Bronchial epithelial cell (primary cell): ENCODE data around the gene CDK3. TPM values are rescaled to one million over a fixed set of nuclear protein-coding genes. Genes with fewer than 3 reads are reported as not detected.
"Not testable (repeated sequence)": the region's sequence is repeated elsewhere in the genome, so short reads cannot be mapped to it uniquely, and the experiment has no call there.

ENCODE experiments used
- DNase-seq: peaks from one replicate; pipeline ENCODE4 v3.0.0-alpha.2; 2010; ENCODE audit warnings: low read depth
- FAIRE-seq: peaks from 2 replicates; lab custom pipeline; 2011; peaks lifted over from hg19 to GRCh38; lab: Jason Lieb, UNC
- H3K27me3 ChIP-seq: 2 replicates; pipeline ENCODE4 v1.5.1; 2011; ENCODE audit warnings: low read length; ENCODE audit not compliant: control insufficient read depth, insufficient read depth
- H3K36me3 ChIP-seq: 2 replicates; pipeline ENCODE4 v1.5.1; 2011; ENCODE audit warnings: low read length; ENCODE audit not compliant: control insufficient read depth, insufficient read depth
- H3K4me3 ChIP-seq: 2 replicates; pipeline ENCODE4 v1.5.1; 2011; ENCODE audit warnings: mild to moderate bottlenecking, low read depth, low read length, control low read depth
- total RNA-seq: library from RNA; depleted of rRNA; stranded (reverse); fragments of >200 nt; gene quantifications from 2 replicates; pipeline ENCODE4 v1.2.1, GENCODE V29; 2014
- TF ChIP-seq, protein P1 (sequence below): IDR thresholded peaks from 2 replicates; pipeline ENCODE4 v1.5.1; 2011; ENCODE audit warnings: mild to moderate bottlenecking, moderate library complexity, low read length, control low read depth, inconsistent platforms; ENCODE audit not compliant: insufficient read depth, severe bottlenecking

The CDK3 gene
- total RNA-seq, 1 donor from 2014 or later = 1.3 TPM

DNA sequence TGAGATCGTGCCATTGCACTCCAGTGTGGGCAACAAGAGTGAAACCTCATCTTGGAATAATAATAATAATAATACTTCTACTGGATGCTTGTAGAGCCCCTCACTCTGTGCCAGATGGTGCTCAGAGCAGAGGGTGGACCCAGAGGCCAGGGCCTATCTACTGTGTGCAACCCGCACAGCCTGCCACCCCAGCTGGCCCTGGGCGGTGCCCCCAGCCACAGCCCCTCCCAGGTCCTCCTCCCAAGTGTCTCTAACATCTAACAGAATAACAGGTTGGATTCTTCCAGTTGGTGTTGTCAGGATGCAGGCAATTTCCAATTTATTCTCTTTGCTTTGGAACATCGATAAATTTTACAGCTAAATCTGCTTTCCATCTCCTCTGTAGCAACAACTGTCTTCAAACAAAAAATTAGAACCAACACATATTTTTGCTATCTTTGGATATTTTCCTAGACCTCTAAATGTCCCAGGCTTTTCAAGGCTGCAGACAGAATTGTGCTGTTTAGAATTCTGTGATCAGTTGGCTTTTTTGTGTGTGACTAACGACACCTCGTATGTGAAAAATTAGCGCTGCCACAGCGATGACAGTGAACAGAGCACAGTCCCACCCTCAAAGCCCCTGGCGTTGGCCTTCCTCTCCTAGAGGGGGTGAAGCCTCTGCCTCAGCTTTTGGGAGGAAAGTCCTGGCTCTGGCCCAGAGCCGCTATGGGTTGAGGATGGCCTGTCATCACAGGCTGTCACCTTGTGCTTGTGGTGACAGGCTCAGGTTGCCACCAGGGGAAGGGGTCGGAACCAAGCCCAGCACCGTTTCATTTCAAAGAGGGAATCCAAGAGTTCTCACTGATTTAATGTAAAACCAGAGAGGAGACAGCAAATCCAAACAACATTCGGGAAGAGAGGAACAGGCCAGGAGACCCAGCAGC, 34.0 kb downstream of the CDK3 start:
- FAIRE-seq (no peak), DNase-seq (no peak)
- H3K4me3 ChIP-seq = no peak overlapping the region
- peaks cover 4% of the 10 kb centered on the region for H3K36me3 ChIP-seq
- TF ChIP-seq, protein P1, sequence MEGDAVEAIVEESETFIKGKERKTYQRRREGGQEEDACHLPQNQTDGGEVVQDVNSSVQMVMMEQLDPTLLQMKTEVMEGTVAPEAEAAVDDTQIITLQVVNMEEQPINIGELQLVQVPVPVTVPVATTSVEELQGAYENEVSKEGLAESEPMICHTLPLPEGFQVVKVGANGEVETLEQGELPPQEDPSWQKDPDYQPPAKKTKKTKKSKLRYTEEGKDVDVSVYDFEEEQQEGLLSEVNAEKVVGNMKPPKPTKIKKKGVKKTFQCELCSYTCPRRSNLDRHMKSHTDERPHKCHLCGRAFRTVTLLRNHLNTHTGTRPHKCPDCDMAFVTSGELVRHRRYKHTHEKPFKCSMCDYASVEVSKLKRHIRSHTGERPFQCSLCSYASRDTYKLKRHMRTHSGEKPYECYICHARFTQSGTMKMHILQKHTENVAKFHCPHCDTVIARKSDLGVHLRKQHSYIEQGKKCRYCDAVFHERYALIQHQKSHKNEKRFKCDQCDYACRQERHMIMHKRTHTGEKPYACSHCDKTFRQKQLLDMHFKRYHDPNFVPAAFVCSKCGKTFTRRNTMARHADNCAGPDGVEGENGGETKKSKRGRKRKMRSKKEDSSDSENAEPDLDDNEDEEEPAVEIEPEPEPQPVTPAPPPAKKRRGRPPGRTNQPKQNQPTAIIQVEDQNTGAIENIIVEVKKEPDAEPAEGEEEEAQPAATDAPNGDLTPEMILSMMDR = no peak
- no peaks in the 10 kb centered on the region for H3K27me3 ChIP-seq

DNA sequence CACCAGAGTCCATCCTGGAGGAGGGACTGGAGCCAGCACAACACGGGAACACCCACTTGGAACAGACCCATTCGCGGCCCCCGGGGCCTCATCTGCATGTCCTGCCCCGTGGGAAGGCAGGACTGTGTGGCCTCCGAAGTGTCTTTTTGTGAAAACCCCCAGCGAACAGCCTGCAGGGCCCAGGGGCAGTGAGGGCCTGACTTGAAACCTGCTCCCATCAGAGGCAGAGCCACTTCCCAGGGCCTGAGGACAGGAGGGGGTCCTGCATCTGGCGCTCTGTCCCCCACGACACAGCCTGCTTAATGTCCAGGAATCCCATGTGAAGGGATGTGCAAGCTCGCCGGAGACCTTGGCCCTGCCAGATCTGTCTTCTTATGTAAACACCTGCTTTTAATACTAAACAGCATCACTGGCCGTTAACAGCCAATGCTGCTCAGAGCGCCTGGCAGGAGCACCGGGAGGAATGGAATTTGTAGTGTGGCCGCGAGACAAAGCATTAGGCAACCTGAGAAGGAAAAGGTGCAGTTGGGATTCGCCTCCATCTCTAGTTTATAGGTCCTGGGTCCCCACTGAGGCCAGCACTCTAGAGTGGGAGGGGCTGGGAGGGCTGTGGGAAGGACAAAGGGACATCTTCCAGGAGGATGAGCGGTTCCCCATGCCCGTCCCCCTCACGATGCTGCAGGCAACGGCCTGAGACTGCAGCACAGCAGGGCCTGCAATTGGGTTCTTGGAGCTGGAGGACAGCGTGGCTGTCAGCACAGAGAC, 36.0 kb downstream of the CDK3 start:
- no peak for DNase-seq
- Histone ChIP-seq H3K4me3 (no peak overlapping the region), H3K27me3 (no peaks in the 10 kb centered on the region), H3K36me3 (peaks cover 13% of the 10 kb centered on the region)
- TF ChIP-seq, protein P1 = no peak
- FAIRE-seq = no peak

DNA sequence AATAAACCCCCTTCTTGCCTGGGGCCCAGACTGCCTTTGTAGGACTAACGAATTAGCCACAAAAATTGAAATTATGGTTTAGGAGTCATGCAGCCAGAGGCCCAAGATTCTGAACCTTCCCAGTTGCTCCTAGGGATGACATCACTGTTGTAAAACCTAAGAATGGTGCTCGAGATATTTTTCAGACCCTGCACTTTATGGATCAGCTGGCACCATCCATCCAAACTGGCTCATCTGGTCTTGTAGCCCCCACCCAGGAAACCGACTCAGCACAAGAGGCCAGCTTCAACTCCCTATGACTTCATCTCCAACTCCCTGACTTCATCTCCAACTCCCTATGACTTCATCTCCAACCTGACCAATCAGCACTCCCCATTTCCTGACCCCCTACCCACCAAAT, 37.4 kb downstream of the CDK3 start:
- peaks cover 16% of the 10 kb centered on the region for H3K36me3 ChIP-seq
- FAIRE-seq = no peak
- TF ChIP-seq, protein P1 = no peak

DNA sequence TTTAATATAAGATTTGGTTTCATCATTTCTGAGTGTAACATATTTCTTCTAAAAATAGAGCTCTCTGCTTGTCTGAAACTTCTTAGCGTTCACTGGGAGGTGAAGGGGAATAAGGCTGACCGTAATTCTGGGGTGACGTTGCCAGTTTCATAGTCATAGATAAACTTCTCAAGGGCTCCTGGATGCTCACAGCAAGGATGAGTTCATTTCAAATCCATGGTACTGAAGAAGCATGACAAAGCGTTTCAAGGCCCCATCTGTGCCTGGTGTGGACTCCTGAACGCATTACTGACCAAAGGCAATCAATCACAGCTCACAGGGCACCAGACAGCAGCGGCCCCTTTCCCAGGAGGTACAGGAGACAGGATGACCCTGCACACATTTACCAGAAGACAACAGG, 38.5 kb downstream of the CDK3 start:
- Histone ChIP-seq H3K27me3 (no peaks in the 10 kb centered on the region), H3K4me3 (no peak overlapping the region), H3K36me3 (peaks cover 25% of the 10 kb centered on the region)
- DNase-seq (no peak), FAIRE-seq (no peak)
- TF ChIP-seq, protein P1 = no peak

More for the DNA sequence above, 37.4 kb downstream of the CDK3 start:
- Histone ChIP-seq H3K4me3 (no peak overlapping the region), H3K27me3 (no peaks in the 10 kb centered on the region)
- DNase-seq = no peak

DNA sequence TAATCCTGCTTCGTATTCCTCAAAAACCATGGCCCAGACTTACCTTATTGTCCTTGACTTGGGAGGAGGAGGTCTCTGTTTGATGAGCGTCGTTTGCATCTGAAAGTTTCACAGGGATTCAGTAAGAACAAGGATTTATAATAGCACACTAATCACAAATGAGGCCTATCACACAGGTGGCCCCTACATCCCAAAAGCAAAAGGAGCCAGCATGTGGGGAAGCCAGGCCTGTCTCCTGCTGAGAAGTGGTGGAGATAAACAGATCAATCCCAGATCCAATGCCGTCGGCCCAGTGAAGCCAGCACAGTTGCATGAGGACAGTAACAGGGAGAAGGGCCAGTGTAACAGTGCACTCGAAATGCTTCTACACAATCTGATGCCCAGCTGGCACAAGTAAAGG, 39.7 kb downstream of the CDK3 start:
- no peak for DNase-seq
- Histone ChIP-seq H3K27me3 (no peaks in the 10 kb centered on the region), H3K4me3 (no peak overlapping the region), H3K36me3 (peaks cover 31% of the 10 kb centered on the region)
- TF ChIP-seq, protein P1 = no peak
- no peak for FAIRE-seq

DNA sequence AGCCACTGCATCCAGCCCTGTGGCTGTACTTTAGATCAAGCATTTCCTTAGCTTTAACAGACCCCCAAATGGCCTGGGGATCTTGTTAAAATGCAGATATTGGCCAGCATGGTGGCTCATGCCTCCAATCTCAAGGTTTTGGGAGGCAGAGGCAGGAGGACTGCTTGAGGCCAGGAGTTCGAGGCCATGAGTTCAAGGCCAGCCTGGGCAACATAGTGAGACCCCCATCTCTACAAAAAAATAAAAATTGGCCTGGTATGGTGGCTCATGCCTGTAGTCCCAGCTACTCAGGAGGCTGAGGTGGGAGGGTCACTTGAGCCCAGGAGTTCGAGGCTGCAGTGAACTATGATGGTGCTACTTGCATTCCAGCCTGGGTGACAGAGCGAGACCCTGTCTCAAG, 42.2 kb downstream of the CDK3 start:
- H3K36me3 ChIP-seq = peaks cover 34% of the 10 kb centered on the region
- not testable (repeated sequence) for FAIRE-seq, DNase-seq, H3K4me3 ChIP-seq, H3K27me3 ChIP-seq

DNA sequence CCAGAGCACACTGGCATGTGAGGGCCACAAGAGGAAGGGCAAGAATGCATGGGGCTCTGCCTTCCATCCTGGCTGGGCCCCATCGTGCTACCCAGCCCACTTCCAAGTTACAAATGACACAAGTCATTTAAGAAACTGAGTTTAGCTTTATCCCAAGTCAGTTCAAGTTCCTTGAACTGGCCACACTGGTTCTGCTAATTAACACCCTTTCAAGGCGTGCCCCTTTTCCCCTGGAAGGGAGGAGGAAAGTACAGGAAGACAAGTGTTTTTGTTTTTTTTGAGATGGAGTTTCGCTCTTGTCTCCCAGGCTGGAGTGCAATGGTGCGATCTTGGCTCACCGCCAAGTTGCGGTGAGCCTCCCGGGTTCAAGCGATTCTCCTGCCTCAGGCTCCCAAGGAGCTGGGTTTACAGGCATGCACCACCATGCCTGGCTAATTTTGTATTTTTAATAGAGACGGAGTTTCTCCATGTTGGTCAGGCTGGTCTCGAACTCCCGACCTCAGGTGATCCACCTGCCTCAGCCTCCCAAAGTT, 43.9 kb downstream of the CDK3 start:
- not testable (repeated sequence) for H3K27me3 ChIP-seq, FAIRE-seq, H3K4me3 ChIP-seq, DNase-seq
- H3K36me3 ChIP-seq = peaks cover 35% of the 10 kb centered on the region
